GM12878 (cell line): ENCODE results near the gene MSH3. TPM values are rescaled to one million over a fixed set of nuclear protein-coding genes. Genes with fewer than 3 reads are reported as not detected.

Source experiments
- ATAC-seq: fragments of 200-7000 bp; cut with Tn5 transposase; 3 replicates; pipeline ENCODE4 v1.9.1; 2020; ENCODE audit warnings: mild to moderate bottlenecking, moderate library complexity
- BruUV-seq: library from RNA; stranded (reverse); fragments of 400-500 nt; replicated peaks from 2 replicates; lab custom pipeline; 2021; lab: Mats Ljungman, UMichigan
- CTCF ChIA-PET: fragments of 300-600 bp; sonication (Branson Sonifier 250); formaldehyde crosslinking; extraction: SDS; loops from one replicate; lab custom pipeline; 2021; ENCODE audit warnings: inconsistent platforms; lab: Yijun Ruan, JAX
- POLR2A ChIA-PET: fragments of 350-600 bp; formaldehyde crosslinking; extraction: SDS; loops from one replicate; lab custom pipeline; 2021; ENCODE audit warnings: inconsistent platforms; lab: Charles Lee
- RAD21 ChIA-PET: fragments of 300-600 bp; sonication (Branson Sonifier 250); formaldehyde crosslinking; loops from one replicate; lab custom pipeline; 2023; ENCODE audit warnings: antibody characterized with exemption; ENCODE audit not compliant: unreplicated experiment; lab: Charles Lee
- SMC1A ChIA-PET: fragments of 300-600 bp; sonication (Branson Sonifier 250); formaldehyde crosslinking; loops from one replicate; lab custom pipeline; 2023; ENCODE audit not compliant: unreplicated experiment, uncharacterized antibody; lab: Charles Lee
- DNase-seq: peaks from one replicate; pipeline ENCODE4 v3.0.0-alpha.2; 2011; ENCODE audit warnings: low read depth, low spot score
- FAIRE-seq: peaks from 3 replicates; lab custom pipeline; 2011; peaks lifted over from hg19 to GRCh38; lab: Jason Lieb, UNC
- H2AFZ ChIP-seq: 2 replicates; pipeline ENCODE4 v1.6.0; 2011; ENCODE audit warnings: low read depth, low read length, control low read depth; ENCODE audit not compliant: control insufficient read depth
- H3K27ac ChIP-seq: 2 replicates; pipeline ENCODE4 v1.5.1; 2011; ENCODE audit warnings: control low read depth; ENCODE audit not compliant: control insufficient read depth, insufficient read depth
- H3K27me3 ChIP-seq, 2 experiments: replicated peaks in 1 of 2; 2 replicates each; pipeline versions ENCODE4 v1.6.0 to v1.6.1; 2011; ENCODE audit warnings: low read length in 1 of 2; ENCODE audit not compliant: control insufficient read depth in 2 of 2, insufficient read depth in 2 of 2
- H3K36me3 ChIP-seq, 2 experiments: 2 replicates each; pipeline ENCODE4 v1.5.1; 2011; ENCODE audit warnings: low read length in 1 of 2; ENCODE audit not compliant: control insufficient read depth in 2 of 2, insufficient read depth in 2 of 2
- H3K4me1 ChIP-seq: 2 replicates; pipeline ENCODE4 v1.6.1; 2011; ENCODE audit warnings: mild to moderate bottlenecking, low read length, moderate library complexity, mixed read lengths; ENCODE audit not compliant: control insufficient read depth, insufficient read depth
- H3K4me2 ChIP-seq: 2 replicates; pipeline ENCODE4 v1.6.0; 2011; ENCODE audit warnings: control low read depth; ENCODE audit not compliant: control insufficient read depth, insufficient read depth
- H3K4me3 ChIP-seq: fragments of 200-600 bp; sonication (generic); 2 replicates; pipeline ENCODE4 v1.5.1; 2016
- H3K79me2 ChIP-seq: 2 replicates; pipeline ENCODE4 v1.6.0; 2011; ENCODE audit warnings: low read length; ENCODE audit not compliant: control insufficient read depth, insufficient read depth
- H3K9ac ChIP-seq: 2 replicates; pipeline ENCODE4 v1.8.0; 2011; ENCODE audit warnings: low read length, control low read depth, mixed read lengths; ENCODE audit not compliant: control insufficient read depth, insufficient read depth
- H3K9me3 ChIP-seq: replicated peaks from 3 replicates; pipeline ENCODE4 v1.5.1; 2011; ENCODE audit warnings: mild to moderate bottlenecking, low read length; ENCODE audit not compliant: control insufficient read depth, insufficient read depth
- H4K20me1 ChIP-seq: 2 replicates; pipeline ENCODE4 v1.6.0; 2011; ENCODE audit not compliant: control insufficient read depth, insufficient read depth
- EP300 ChIP-seq, 2 experiments: fragments of 150-350 bp in 1 of 2; IDR thresholded peaks; 2 replicates each; pipeline ENCODE4 v1.6.1; 2011 to 2012; ENCODE audit warnings: low read depth in 2 of 2, low read length in 2 of 2, borderline replicate concordance in 1 of 2, improper control_type of control experiment in 1 of 2, inconsistent platforms in 1 of 2; ENCODE audit not compliant: control insufficient read depth in 1 of 2
- ETV6 ChIP-seq, 2 experiments: fragments of 450-650 bp in 1 of 2; IDR thresholded peaks in 1 of 2; conservative IDR thresholded peaks in 1 of 2; 2 replicates each; pipeline ENCODE4 v1.6.1; 2014; ENCODE audit warnings: antibody characterized with exemption in 1 of 2, borderline replicate concordance in 1 of 2, low read depth in 1 of 2, mild to moderate bottlenecking in 1 of 2, moderate library complexity in 1 of 2
- GABPA ChIP-seq: IDR thresholded peaks from 2 replicates; pipeline ENCODE4 v1.6.1; 2014; ENCODE audit warnings: antibody characterized with exemption, low read depth, mild to moderate bottlenecking, inconsistent platforms
- IRF4 ChIP-seq: IDR thresholded peaks from 2 replicates; pipeline ENCODE4 v1.6.1; 2011; ENCODE audit warnings: low read depth, low read length
- MYB ChIP-seq: fragments of 150-350 bp; IDR thresholded peaks from 2 replicates; pipeline ENCODE4 v1.6.1; 2014; ENCODE audit warnings: mild to moderate bottlenecking, low read depth, low read length, borderline replicate concordance
- NBN ChIP-seq: fragments of 450-650 bp; IDR thresholded peaks from 2 replicates; pipeline ENCODE4 v1.6.1; 2016
- NFIC ChIP-seq: IDR thresholded peaks from 2 replicates; pipeline ENCODE4 v1.6.1; 2012; ENCODE audit warnings: low read depth, mild to moderate bottlenecking, inconsistent platforms, low read length, moderate library complexity
- NR2C1 ChIP-seq: fragments of 450-650 bp; IDR thresholded peaks from 2 replicates; pipeline ENCODE4 v1.6.1; 2017; ENCODE audit warnings: antibody characterized with exemption, mild to moderate bottlenecking, moderate library complexity
- POLR2AphosphoS5 ChIP-seq: IDR thresholded peaks from 2 replicates; pipeline ENCODE4 v1.6.1; 2011; ENCODE audit warnings: mild to moderate bottlenecking, low read length, inconsistent platforms
- TCF7 ChIP-seq: IDR thresholded peaks from 2 replicates; pipeline ENCODE4 v1.6.1; 2014; ENCODE audit warnings: antibody characterized with exemption, borderline replicate concordance
- WGBS: methylation state at CpG from one replicate; pipeline ENCODE4 v1.1.6; 2016; ENCODE audit warnings: low lambda C conversion rate; ENCODE audit not compliant: insufficient replicate concordance, insufficient coverage; ENCODE audit errors: missing lambda C conversion rate; 5-methylcytosine and 5-hydroxymethylcytosine counted together
- in situ Hi-C: fragments of 300-500 bp; cut with MboI; formaldehyde crosslinking; loops from 9 replicates; pipeline ENCODE4 v1.14.3; 2018; ENCODE audit warnings: mixed read lengths
- intact Hi-C: fragments of 100-400 bp; cut with micrococcal nuclease; formaldehyde crosslinking; loops from one replicate; pipeline ENCODE4 v1.14.2; 2022; ENCODE audit not compliant: unreplicated experiment
- polyA plus RNA-seq, 11 experiments: library from polyadenylated mRNA; depleted of rRNA in 4 of 11; unstranded in 6 of 11; stranded (reverse) in 5 of 11; fragments of >200 nt; fragmentation: Nextera tagmentation in 4 of 11; fragmentation: Illumina TruSeq in 1 of 11; extraction: Ambion mirVana in 4 of 11; extraction: Trizol in 1 of 11; gene quantifications; 1 replicate in 1 of 11; 2 replicates in 10 of 11; pipeline versions ENCODE4 v1.2.1 to v1.2.3, GENCODE V29; 2011 to 2016; ENCODE audit warnings: inconsistent platforms in 2 of 11, missing spikeins in 2 of 11, low read depth in 1 of 11
- total RNA-seq, 4 experiments: library from RNA; depleted of rRNA in 3 of 4; stranded (reverse); fragments of >200 nt in 3 of 4; fragmentation: Illumina TruSeq in 1 of 4; extraction: Trizol in 1 of 4; gene quantifications; 2 replicates each; pipeline versions ENCODE4 v1.2.1 to v1.2.3, GENCODE V29; 2013 to 2021
- TF ChIP-seq, protein P1 (sequence below): fragments of 450-650 bp; formaldehyde crosslinking; IDR thresholded peaks from 2 replicates; pipeline ENCODE4 v1.4.0; 2022; ENCODE audit warnings: mild to moderate bottlenecking, moderate library complexity
- TF ChIP-seq, protein P2 (sequence below): fragments of 450-650 bp; formaldehyde crosslinking; IDR thresholded peaks from 2 replicates; pipeline ENCODE4 v1.4.0; 2020; ENCODE audit warnings: mild to moderate bottlenecking, moderate library complexity
- TF ChIP-seq, protein P3 (sequence below): fragments of 450-650 bp; formaldehyde crosslinking; IDR thresholded peaks from 2 replicates; pipeline ENCODE4 v1.5.0; 2022; ENCODE audit warnings: mild to moderate bottlenecking, missing genetic modification characterization

MSH3 gene
- total and polyA plus RNA-seq, 10 of the 15 experiments (the other 5 are each of a cell fraction or from before 2014, with no cell fraction given), result 4.7 to 17.5 (median 12.2) TPM

DNA sequence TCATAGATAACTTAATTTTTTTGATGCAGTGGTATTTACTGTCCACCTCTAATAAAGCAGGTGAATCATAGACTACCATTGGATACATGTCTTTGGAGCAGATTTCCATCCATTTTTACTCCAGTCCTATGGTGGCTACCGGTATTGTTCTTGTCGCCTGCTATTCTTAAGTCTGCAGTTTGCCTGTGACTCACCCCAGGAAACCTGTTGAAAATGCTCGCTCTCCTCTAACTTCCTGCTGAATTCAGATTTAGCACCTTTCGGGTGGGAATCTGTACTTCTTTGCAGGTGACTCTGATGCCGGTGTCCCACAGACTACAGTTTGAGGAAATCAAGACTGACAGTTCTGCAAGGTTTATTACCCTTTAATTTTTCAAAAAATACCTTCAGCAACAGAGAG is 59.2 kb downstream of the MSH3 start:
- DNase-seq, result no peak
- ChIA-PET POLR2A (no interaction called here), SMC1A (interaction anchor here (1.1 kb wide), 1 partner anchor 394 kb away, joined by 3 read pairs; no protein-coding TSS in a partner anchor), CTCF (interaction anchor here (0.8 kb wide), 1 partner anchor 481 kb away, joined by 3 read pairs; no protein-coding TSS in a partner anchor), RAD21 (no interaction called here)
- Histone ChIP-seq H3K4me3 (no peak overlapping the region), H2AFZ (no peak overlapping the region), H3K9ac (no peak overlapping the region), H3K4me2 (no peak overlapping the region), H3K36me3 (peaks cover 2 to 3% of the 10 kb centered on the region in 2 experiments; a peak in 3 of 4 replicates), H3K9me3 (no peaks in the 10 kb centered on the region), H3K27me3 (no peaks in the 10 kb centered on the region), H4K20me1 (no peaks in the 10 kb centered on the region), H3K4me1 (no peaks in the 10 kb centered on the region), H3K79me2 (no peaks in the 10 kb centered on the region), H3K27ac (no peak overlapping the region)
- in situ Hi-C loops (no loop called here), intact Hi-C loops (no loop called here)
- BruUV-seq, result no TSS peak
- WGBS, result 98% methylated on average over 5 of the region's 5 CpGs
- FAIRE-seq, result no peak
- no peak for ATAC-seq
- no peak for TF ChIP-seq EP300 (IDR thresholded peaks at IDR 0.05; ENCODE audit: borderline replicate concordance in 1 of 2, control insufficient read depth in 1 of 2, low read depth in 2 of 2, low read length in 2 of 2)
- TF ChIP-seq MYB, result no peak
- no peak for TF ChIP-seq NR2C1
- no peak for TF ChIP-seq ETV6 (conservative IDR thresholded peaks at IDR 0.05 in 1 of 2, IDR thresholded peaks at IDR 0.05 in 1 of 2; ENCODE audit: borderline replicate concordance in 1 of 2, low read depth in 1 of 2)
- no peak for TF ChIP-seq GABPA
- TF ChIP-seq, protein P1, sequence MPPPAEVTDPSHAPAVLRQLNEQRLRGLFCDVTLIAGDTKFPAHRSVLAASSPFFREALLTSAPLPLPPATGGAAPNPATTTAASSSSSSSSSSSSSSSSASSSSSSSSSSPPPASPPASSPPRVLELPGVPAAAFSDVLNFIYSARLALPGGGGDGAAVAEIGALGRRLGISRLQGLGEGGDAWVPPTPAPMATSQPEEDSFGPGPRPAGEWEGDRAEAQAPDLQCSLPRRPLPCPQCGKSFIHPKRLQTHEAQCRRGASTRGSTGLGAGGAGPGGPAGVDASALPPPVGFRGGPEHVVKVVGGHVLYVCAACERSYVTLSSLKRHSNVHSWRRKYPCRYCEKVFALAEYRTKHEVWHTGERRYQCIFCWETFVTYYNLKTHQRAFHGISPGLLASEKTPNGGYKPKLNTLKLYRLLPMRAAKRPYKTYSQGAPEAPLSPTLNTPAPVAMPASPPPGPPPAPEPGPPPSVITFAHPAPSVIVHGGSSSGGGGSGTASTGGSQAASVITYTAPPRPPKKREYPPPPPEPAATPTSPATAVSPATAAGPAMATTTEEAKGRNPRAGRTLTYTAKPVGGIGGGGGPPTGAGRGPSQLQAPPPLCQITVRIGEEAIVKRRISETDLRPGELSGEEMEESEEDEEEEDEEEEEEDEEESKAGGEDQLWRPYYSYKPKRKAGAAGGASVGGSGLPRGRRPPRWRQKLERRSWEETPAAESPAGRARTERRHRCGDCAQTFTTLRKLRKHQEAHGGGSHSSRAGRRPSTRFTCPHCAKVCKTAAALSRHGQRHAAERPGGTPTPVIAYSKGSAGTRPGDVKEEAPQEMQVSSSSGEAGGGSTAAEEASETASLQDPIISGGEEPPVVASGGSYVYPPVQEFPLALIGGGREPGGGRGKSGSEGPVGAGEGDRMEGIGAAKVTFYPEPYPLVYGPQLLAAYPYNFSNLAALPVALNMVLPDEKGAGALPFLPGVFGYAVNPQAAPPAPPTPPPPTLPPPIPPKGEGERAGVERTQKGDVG (CRISPR knock-in tag), result no peak
- TF ChIP-seq, protein P2, sequence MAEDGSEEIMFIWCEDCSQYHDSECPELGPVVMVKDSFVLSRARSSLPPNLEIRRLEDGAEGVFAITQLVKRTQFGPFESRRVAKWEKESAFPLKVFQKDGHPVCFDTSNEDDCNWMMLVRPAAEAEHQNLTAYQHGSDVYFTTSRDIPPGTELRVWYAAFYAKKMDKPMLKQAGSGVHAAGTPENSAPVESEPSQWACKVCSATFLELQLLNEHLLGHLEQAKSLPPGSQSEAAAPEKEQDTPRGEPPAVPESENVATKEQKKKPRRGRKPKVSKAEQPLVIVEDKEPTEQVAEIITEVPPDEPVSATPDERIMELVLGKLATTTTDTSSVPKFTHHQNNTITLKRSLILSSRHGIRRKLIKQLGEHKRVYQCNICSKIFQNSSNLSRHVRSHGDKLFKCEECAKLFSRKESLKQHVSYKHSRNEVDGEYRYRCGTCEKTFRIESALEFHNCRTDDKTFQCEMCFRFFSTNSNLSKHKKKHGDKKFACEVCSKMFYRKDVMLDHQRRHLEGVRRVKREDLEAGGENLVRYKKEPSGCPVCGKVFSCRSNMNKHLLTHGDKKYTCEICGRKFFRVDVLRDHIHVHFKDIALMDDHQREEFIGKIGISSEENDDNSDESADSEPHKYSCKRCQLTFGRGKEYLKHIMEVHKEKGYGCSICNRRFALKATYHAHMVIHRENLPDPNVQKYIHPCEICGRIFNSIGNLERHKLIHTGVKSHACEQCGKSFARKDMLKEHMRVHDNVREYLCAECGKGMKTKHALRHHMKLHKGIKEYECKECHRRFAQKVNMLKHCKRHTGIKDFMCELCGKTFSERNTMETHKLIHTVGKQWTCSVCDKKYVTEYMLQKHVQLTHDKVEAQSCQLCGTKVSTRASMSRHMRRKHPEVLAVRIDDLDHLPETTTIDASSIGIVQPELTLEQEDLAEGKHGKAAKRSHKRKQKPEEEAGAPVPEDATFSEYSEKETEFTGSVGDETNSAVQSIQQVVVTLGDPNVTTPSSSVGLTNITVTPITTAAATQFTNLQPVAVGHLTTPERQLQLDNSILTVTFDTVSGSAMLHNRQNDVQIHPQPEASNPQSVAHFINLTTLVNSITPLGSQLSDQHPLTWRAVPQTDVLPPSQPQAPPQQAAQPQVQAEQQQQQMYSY (CRISPR knock-in tag), result no peak
- no peak for TF ChIP-seq TCF7
- no peak for TF ChIP-seq IRF4
- no peak for TF ChIP-seq NFIC
- TF ChIP-seq NBN, result no peak
- TF ChIP-seq, protein P3, sequence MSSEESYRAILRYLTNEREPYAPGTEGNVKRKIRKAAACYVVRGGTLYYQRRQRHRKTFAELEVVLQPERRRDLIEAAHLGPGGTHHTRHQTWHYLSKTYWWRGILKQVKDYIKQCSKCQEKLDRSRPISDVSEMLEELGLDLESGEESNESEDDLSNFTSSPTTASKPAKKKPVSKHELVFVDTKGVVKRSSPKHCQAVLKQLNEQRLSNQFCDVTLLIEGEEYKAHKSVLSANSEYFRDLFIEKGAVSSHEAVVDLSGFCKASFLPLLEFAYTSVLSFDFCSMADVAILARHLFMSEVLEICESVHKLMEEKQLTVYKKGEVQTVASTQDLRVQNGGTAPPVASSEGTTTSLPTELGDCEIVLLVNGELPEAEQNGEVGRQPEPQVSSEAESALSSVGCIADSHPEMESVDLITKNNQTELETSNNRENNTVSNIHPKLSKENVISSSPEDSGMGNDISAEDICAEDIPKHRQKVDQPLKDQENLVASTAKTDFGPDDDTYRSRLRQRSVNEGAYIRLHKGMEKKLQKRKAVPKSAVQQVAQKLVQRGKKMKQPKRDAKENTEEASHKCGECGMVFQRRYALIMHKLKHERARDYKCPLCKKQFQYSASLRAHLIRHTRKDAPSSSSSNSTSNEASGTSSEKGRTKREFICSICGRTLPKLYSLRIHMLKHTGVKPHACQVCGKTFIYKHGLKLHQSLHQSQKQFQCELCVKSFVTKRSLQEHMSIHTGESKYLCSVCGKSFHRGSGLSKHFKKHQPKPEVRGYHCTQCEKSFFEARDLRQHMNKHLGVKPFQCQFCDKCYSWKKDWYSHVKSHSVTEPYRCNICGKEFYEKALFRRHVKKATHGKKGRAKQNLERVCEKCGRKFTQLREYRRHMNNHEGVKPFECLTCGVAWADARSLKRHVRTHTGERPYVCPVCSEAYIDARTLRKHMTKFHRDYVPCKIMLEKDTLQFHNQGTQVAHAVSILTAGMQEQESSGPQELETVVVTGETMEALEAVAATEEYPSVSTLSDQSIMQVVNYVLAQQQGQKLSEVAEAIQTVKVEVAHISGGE (CRISPR knock-in tag), result no peak
- no peak for TF ChIP-seq POLR2AphosphoS5
